ENCODE results near the gene PRSS57. TPM values are rescaled to one million over a fixed set of nuclear protein-coding genes. Genes with fewer than 3 reads are reported as not detected.
"Not testable (repeated sequence)": the region's sequence is repeated elsewhere in the genome, so short reads cannot be mapped to it uniquely, and the experiment has no call there.

The PRSS57 gene
- total RNA-seq, 2 donors from 2014 or later: not detected

GRCh38 chr19:710767-711166, 15.5 kb upstream of the PRSS57 start:
- H3K4me3 Mint-ChIP-seq: no peak overlapping the region
- peaks cover 8% of the 10 kb centered on the region for H3K27me3 Mint-ChIP-seq
- H3K36me3 Mint-ChIP-seq (ENCODE audit: low read depth): no peaks in the 10 kb centered on the region
- no peak for ATAC-seq (replicated peaks)
- H3K27ac Mint-ChIP-seq: no peak overlapping the region
- no peaks in the 10 kb centered on the region for H3K4me1 Mint-ChIP-seq
- H3K9me3 Mint-ChIP-seq: peaks cover 3% of the 10 kb centered on the region

- no peak overlapping the region for H3K4me3 Mint-ChIP-seq
These were observed 14.8 kb upstream of the PRSS57 start for GRCh38 chr19:709965-710571.

GRCh38 chr19:709196-709964, 14.1 kb upstream of the PRSS57 start:
- Mint-ChIP-seq H3K4me3 (no peak overlapping the region), H3K9me3 (no peaks in the 10 kb centered on the region), H3K27ac (no peak overlapping the region), H3K27me3 (peaks cover 5% of the 10 kb centered on the region), H3K36me3 (ENCODE audit: low read depth) (no peaks in the 10 kb centered on the region), H3K4me1 (no peaks in the 10 kb centered on the region)
- no peak for ATAC-seq (replicated peaks)

More at GRCh38 chr19:709965-710571, 14.8 kb upstream of the PRSS57 start:
- no peaks in the 10 kb centered on the region for H3K36me3 Mint-ChIP-seq (ENCODE audit: low read depth)
- H3K27me3 Mint-ChIP-seq: peaks cover 5% of the 10 kb centered on the region
- no peak overlapping the region for H3K27ac Mint-ChIP-seq
- H3K4me1 Mint-ChIP-seq: no peaks in the 10 kb centered on the region
- H3K9me3 Mint-ChIP-seq: no peaks in the 10 kb centered on the region
- ATAC-seq (replicated peaks): no peak

GRCh38 chr19:708154-709143, 13.2 kb upstream of the PRSS57 start, which contains the start of gene PALM:
Gene PALM (plus strand): TSS chr19:708935. CDS start chr19:709147, 212 bp downstream.
- Mint-ChIP-seq H3K9me3 (no peaks in the 10 kb centered on the region), H3K27me3 (peaks cover 5% of the 10 kb centered on the region), H3K36me3 (ENCODE audit: low read depth) (no peaks in the 10 kb centered on the region), H3K27ac (no peak within 1 kb of the TSS), H3K4me1 (no peaks in the 10 kb centered on the region), H3K4me3 (no peak within 1 kb of the TSS)
- ATAC-seq (replicated peaks): no peak

GRCh38 chr19:704447-704741, 9.1 kb upstream of the PRSS57 start:
- no peaks in the 10 kb centered on the region for H3K9me3 Mint-ChIP-seq
- H3K36me3 Mint-ChIP-seq (ENCODE audit: low read depth): no peaks in the 10 kb centered on the region
- no peak overlapping the region for H3K4me3 Mint-ChIP-seq
- no peak overlapping the region for H3K27ac Mint-ChIP-seq
- no peak for ATAC-seq (replicated peaks)
- no peaks in the 10 kb centered on the region for H3K4me1 Mint-ChIP-seq
- peaks cover 5% of the 10 kb centered on the region for H3K27me3 Mint-ChIP-seq

GRCh38 chr19:703651-704446, 8.6 kb upstream of the PRSS57 start:
- Mint-ChIP-seq H3K36me3 (ENCODE audit: low read depth) (no peaks in the 10 kb centered on the region), H3K27ac (peak overlapping the region; percentile 16), H3K9me3 (no peaks in the 10 kb centered on the region), H3K4me3 (peak overlapping the region; percentile 14), H3K27me3 (peaks cover 5% of the 10 kb centered on the region), H3K4me1 (no peaks in the 10 kb centered on the region)
- ATAC-seq (replicated peaks): peak; percentile 76

GRCh38 chr19:703329-703650, 8.0 kb upstream of the PRSS57 start:
- H3K27me3 Mint-ChIP-seq: peaks cover 5% of the 10 kb centered on the region
- no peaks in the 10 kb centered on the region for H3K4me1 Mint-ChIP-seq
- ATAC-seq (replicated peaks): no peak
- H3K36me3 Mint-ChIP-seq (ENCODE audit: low read depth): no peaks in the 10 kb centered on the region
- H3K4me3 Mint-ChIP-seq: peak overlapping the region; percentile 14
- no peaks in the 10 kb centered on the region for H3K9me3 Mint-ChIP-seq
- H3K27ac Mint-ChIP-seq: peak overlapping the region; percentile 16

GRCh38 chr19:702847-703246, 7.6 kb upstream of the PRSS57 start:
- not testable (repeated sequence) for H3K27ac Mint-ChIP-seq; H3K27me3 Mint-ChIP-seq; H3K9me3 Mint-ChIP-seq; H3K4me1 Mint-ChIP-seq; H3K36me3 Mint-ChIP-seq (ENCODE audit: low read depth); ATAC-seq (replicated peaks)
- peak overlapping the region; percentile 14 for H3K4me3 Mint-ChIP-seq

- H3K27me3 Mint-ChIP-seq; H3K27ac Mint-ChIP-seq; H3K4me1 Mint-ChIP-seq; ATAC-seq (replicated peaks); H3K4me3 Mint-ChIP-seq; H3K9me3 Mint-ChIP-seq; H3K36me3 Mint-ChIP-seq (ENCODE audit: low read depth): not testable (repeated sequence)
These were observed 4.6 kb upstream of the PRSS57 start for GRCh38 chr19:699885-700284.

GRCh38 chr19:698529-698928, 3.3 kb upstream of the PRSS57 start:
- not testable (repeated sequence) for H3K4me1 Mint-ChIP-seq; H3K4me3 Mint-ChIP-seq; H3K27me3 Mint-ChIP-seq; ATAC-seq (replicated peaks); H3K27ac Mint-ChIP-seq; H3K9me3 Mint-ChIP-seq; H3K36me3 Mint-ChIP-seq (ENCODE audit: low read depth)

GRCh38 chr19:694481-695351, 536 bp downstream of the PRSS57 start:
- H3K4me1 Mint-ChIP-seq: no peaks in the 10 kb centered on the region
- no peaks in the 10 kb centered on the region for H3K36me3 Mint-ChIP-seq (ENCODE audit: low read depth)
- H3K4me3 Mint-ChIP-seq: no peak overlapping the region
- H3K27me3 Mint-ChIP-seq: peaks cover 3% of the 10 kb centered on the region
- H3K27ac Mint-ChIP-seq: no peak overlapping the region
- no peaks in the 10 kb centered on the region for H3K9me3 Mint-ChIP-seq
- no peak for ATAC-seq (replicated peaks)

GRCh38 chr19:690203-690602, 5.0 kb downstream of the PRSS57 start:
- Mint-ChIP-seq H3K36me3 (ENCODE audit: low read depth) (no peaks in the 10 kb centered on the region), H3K27me3 (no peaks in the 10 kb centered on the region), H3K4me1 (no peaks in the 10 kb centered on the region), H3K4me3 (no peak overlapping the region), H3K9me3 (no peaks in the 10 kb centered on the region), H3K27ac (no peak overlapping the region)
- no peak for ATAC-seq (replicated peaks)

- Mint-ChIP-seq H3K36me3 (ENCODE audit: low read depth) (no peaks in the 10 kb centered on the region), H3K27ac (no peak overlapping the region), H3K27me3 (no peaks in the 10 kb centered on the region)
These were observed 6.3 kb downstream of the PRSS57 start for GRCh38 chr19:688992-689391.

More at GRCh38 chr19:688992-689391, 6.3 kb downstream of the PRSS57 start:
- H3K4me3 Mint-ChIP-seq: no peak overlapping the region
- H3K9me3 Mint-ChIP-seq: no peaks in the 10 kb centered on the region
- no peak for ATAC-seq (replicated peaks)
- no peaks in the 10 kb centered on the region for H3K4me1 Mint-ChIP-seq

Data from activated T-helper 17 cell treated with anti-CD3 and anti-CD28 coated beads, Interleukin-2, amount 50 U/mL, for 72 hours (primary cell).